Stimulated activated CD4-positive, alpha-beta T cell treated with anti-CD3 and anti-CD28 coated beads, Interleukin-15, amount 100 ng/mL, for 48 hours (primary cell): ENCODE results near the gene MROH7.

Experiments used
- DNase-seq, 2 donors: peaks; one replicate each; pipeline ENCODE4 v3.0.0-alpha.2; 2020; ENCODE audit warnings: low read depth in 2 of 2

Gene MROH7

DNA sequence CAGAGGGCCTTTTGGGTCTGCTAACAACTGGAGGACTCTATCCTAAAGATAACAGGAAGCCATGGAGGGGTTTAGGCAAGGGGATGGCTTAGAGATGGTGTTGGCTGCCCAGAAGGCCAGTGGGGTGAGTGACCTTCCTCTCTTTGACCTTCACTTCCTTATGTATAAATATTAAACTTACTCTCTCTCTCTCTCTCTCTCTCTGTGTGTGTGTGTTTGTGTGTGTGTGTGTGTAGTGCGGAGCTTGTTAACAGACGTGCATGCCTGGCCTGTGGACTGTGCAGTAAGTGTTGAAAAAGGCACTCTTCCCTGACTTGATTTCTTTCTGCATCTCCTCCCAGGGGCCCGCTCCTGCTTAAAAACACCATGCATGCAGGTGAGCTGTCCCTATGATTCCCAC, 10.0 kb downstream of the MROH7 start:
- DNase-seq: no peak

DNA sequence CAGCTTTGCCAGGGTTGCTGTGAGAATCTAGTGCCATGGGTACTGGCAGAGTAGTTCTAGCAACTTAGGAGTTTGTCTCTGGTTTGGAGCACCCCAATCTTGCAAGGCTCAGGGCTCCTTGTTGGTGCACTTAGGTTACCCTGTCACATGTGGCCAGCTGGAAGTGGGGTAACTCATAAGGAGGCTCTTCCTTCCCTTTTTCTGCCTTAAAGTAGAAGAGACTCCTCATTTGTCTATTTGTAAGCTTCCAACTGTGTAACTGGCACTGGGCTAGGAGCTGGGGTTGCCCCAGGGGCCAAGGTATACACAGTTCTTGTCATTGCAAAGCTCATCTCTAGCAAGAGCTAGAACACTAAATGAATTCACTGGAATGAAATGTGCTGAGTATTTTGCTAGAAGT, 10.6 kb downstream of the MROH7 start:
- no peak for DNase-seq

DNA sequence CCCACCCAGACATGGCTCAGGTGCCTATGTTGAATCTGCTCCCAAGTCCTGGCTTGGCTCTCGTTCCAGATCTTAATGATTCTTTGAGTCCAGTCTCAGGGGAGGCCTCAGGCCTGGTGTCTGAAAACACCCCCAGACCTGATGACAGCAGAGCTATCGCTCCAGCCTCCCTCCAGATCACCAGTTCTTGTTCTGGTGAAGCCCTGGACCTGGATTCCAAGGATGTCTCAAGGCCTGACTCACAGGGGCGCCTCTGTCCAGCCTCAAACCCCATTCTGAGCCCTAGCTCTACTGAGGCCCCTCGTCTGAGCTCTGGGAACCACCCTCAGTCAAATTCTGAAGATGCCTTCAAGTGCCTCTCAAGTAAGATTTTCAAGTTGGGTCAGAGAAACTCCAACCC, 11.4 kb downstream of the MROH7 start:
- DNase-seq: no peak

DNA sequence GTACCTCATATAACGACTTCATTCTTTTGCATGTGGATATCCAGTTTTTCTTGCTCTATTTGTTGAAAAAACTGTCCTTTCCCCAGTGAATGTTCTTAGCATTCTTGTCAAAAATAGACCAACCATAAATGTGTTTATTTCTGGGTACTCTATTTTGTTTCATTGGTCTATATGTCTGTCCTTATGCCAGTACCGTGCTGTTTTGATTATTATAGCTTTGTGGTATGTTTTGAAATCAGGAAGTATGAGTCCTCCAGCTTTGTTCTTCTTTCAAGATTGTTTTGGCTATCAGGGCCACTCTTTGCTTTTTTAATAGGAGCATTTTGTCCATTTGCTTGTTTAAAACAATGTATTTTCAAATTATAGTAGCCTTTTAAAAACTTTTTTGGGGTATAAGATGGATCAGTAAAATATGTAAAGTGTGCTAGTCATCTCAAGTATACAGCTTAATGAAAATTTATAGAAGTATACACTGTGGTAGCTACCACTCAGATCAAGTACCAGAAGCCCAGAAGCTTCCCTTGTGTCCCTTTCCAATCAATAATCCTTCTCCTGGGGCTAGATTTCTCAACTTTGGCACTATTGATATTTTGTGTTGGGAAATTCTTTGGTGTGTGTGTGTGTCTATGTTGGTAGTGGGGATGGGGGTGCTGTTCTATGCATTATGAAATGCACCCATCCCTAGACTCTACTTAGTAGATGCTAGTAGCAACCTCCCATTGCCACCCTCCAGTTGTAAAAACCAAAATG, 16.8 kb downstream of the MROH7 start:
- no peak for DNase-seq

DNA sequence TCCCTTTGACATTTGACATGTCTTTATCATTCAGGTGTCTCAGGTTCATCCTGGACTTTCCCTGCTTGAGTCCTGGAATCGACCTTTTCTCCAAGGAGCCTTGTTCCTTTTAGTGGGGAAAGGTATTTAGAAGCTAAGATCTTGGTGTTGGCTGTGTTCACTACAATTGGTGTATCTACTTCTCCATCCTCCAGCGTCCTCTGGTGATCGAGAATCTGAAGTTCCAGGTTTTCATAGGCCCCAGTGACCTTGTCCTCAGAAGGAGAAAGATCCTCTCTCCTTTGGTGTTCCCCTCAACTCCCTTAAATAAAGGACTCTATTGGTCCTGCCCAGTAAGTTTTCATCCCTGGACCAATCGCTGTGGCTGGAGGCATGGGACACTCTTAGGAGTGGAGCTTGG, 22.1 kb downstream of the MROH7 start:
- DNase-seq: no peak

DNA sequence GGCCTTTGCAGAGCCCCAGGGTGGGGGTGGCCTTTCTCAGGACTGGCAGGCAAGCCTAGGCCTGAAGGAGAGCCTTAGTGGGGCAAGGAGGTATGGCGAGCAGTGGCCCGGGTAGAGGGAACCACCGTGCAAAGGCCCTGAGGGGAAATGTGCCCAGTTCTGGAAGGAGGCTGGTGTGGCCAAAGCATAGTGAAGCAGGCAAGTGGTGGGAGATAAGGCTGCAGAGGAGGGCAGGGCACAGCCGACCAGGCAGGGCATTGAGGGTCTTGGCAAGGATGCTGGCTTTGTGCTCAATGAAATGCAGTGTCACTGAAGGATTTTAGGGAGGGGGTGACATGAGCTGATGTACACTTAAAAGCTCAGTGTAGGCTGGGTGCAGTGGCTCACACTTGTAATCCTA, 22.8 kb downstream of the MROH7 start:
- DNase-seq: no peak

DNA sequence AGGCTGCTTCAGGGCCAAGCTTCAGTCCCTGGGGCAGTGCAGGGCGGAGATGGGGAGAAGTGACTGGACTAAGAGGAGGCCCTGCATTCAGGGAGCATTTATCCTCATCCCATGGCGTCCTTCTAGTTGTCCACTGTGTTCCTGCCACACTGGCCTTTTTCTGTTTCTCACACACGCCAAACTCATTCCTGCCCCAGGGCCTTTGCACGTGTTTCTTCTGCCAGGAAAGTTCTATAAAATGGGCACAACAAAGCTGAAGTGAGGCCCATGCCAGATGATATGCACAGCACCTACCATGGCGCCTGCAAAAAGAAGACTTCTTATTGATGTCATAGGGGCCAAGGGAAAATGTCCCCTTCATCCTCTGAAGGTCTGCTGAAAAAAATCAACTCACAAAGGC, 24.3 kb downstream of the MROH7 start:
- no peak for DNase-seq

DNA sequence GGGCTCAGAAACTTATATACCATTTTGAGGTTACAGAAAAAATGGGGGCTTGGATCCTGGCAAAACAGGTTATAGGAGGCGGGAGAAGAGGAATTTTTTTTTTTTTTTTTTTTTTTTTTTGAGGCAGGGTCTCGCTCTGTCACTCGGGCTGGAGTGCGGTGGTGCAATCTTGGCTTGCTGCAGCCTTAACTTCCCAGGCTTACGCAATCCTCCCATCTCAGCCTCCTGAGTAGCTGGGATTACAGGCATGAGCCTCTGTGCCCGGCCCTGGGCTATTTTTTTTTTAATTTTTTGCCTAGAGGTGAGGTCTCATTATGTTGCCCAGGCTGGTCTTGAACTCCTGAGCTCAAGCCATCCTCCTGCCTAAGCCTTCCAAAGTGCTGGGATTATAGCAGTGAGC, 24.7 kb downstream of the MROH7 start:
- no peak for DNase-seq

DNA sequence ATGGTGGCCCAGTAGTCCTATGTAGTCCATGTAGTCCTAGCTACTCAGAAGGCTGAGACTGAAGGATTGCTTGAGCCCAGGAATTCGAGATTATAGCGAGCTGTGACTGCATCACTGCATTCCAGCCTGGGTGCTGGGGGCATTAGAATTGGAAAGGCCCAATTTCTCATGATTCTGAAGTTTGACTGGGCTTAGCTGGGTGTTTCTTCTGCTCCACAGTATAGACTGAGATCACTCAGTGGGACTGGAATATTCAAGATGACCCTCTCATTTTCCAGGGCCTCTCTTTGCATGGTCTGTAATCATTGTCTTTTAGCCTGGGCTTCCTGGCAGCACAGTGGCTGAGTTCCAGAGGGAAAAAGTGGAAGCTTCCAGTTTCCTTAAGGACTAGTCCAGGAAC, 26.2 kb downstream of the MROH7 start:
- DNase-seq: no peak

DNA sequence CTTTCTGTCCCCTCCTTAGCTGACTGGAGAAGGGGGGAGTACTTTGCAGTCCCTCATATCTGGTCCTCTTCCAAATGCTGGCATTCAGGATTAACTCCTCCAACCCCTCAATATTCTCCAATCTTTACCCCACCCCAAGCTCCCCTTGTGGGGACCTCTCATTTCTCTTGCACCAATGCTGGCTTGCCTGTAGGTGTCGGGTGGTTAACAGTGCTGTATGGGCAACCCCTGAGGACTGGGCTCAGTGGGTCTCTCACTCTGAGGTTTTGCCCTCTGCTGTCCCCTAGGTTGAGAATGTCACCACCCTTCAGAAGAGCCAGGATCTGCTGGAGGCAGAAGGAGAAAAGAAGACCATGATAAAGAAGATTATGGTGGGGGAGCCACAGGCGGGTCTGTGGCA, 27.0 kb downstream of the MROH7 start:
- DNase-seq: no peak

DNA sequence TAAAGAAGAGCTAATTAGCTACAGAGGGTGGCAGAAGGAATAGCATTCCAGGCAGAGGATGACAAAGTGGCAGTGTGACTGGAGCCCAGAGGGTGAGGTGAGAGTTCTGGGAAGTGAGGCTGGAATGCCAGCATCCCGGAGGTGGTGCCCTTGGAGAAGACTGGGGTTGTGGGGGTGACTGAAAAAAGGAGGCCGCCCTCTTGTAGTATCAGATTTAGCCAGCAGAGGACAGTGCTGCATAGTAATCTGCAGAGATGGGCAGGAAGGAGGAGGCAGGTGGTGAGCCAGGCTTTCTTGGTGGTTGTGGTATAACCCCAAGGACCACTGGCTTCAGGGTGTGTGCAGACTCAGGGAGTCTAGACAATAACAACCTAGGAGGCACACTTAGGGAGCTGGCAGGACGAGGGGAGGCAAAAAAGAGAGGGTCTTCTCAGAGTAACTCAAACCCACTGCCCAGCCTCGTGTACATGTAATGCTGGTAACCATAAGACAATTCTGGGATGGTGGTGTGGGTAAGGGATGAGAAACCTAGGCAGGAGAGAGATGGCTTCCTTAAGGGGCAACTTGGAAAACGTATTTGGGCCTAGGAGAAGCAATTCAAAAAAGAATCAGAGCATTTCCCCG, 30.5 kb downstream of the MROH7 start:
- peak; percentile 54 to 67 for DNase-seq

DNA sequence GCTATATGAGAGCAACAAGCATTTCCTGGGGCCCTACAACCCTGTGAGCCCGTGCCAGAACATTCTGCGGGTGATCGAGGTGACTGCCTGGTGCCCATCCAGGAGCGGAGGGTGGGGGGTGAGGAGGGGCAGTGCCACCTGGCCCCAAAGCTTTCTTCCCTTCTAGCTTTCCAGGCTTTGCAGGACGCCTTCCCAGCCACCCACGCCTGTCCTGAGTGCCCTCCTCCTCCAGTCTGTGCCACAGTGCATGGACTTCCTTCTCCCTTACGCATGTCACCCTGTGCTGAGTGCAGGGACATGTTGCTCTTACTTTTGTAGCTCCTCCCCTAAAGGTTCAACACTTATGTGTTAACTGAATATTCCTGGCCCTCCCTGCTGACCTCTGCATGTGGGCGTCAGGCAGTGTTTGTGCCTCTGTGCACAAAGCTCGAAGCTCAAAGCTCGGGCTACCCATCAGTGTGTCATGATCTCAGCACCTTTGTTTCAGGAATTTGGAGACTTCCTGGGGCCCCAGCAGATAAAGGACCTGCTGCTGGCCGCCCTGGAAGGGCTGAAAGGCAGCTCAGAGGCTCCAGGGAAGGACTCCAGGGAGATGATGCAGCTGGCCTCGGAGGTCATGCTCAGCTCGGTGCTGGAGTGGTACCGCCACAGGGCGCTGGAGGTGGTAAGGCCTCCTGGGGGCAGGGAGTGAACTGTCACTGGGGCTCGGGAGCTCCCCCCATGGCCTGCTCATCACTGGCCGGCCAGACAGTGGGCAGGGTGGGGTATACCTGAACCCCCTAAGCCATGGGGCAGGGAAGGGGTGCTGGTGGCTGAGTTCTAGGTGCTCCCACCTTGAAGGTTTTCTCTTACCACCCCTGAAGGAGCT, 37.4 kb downstream of the MROH7 start:
- no peak for DNase-seq

DNA sequence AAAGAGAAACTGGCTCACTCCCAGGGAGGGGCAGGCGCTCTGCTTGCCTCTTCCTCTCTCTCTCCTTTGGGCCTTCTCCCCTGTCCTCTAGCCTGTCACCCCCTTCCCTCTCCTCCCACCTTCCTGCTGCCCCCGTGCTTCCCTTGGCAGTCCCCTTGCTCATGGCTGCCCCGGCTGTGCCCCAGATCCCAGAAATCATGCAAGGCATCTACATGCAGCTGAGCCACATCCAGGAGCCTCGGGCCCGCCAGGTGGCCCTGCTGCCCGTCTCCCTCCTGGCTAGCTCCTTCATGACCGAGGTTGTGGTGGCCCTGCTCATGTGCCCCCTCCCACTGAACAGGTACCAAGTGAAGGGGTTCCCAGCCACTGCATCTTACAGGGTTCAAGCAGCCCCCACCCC, 38.1 kb downstream of the MROH7 start:
- no peak for DNase-seq

DNA sequence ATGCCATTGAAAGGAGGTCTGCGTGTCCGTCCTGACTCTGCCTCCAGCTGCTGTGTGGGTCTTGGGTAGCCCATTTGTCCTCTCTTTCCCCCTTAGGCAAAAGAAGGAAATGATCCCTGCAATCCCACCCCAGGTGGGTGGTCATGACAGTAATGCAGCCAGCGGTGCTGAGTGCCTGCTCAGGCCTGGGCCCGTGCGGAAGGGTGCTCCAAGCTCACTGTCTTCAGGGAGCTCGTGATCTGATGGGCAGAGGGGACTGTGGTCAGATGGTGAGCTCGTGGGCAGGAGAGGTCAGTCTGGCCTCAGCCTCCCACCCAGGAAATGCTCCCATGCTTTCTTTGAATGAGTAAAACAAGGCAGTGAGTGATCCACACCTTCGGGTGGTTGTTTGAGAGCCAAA, 38.8 kb downstream of the MROH7 start:
- DNase-seq: no peak

DNA sequence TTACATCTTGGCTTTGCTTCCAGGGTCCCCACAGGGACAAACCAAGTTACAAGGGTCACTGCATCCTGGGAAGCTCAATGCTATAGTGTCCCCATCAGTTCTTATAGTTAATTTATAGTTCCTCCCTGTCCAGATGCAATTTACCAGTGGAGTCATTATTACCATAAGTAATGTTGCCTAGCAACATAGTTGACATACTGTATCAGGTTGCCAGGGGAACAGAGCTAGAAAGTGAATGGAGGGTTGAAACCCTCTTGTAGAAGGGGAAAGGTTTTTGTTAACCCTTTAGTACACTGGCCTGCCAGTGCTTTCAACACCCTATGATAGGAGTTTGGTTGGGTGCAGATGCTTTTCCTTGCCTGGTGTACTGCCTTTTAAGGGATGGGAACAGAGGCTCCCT, 39.8 kb downstream of the MROH7 start:
- DNase-seq: no peak

DNA sequence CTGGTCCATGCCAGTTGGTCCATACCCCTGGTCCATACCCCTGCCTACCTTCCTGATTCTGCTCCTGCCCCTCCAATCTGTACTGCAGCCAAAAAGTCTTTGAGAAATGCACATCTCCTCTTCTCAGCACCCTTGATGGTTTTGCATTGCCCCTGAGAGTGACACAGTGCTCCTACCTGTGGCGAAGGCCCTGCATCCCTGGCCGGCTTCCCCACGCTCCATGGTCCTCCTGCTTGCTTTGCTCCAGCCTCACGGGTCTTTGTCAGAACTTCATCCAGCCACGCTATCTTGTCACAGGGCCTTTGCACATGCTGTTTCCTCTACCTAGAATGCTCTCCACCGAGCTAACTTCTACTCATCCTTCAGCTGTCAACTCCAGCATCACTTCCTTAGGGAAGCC, 41.9 kb downstream of the MROH7 start:
- DNase-seq: no peak

DNA sequence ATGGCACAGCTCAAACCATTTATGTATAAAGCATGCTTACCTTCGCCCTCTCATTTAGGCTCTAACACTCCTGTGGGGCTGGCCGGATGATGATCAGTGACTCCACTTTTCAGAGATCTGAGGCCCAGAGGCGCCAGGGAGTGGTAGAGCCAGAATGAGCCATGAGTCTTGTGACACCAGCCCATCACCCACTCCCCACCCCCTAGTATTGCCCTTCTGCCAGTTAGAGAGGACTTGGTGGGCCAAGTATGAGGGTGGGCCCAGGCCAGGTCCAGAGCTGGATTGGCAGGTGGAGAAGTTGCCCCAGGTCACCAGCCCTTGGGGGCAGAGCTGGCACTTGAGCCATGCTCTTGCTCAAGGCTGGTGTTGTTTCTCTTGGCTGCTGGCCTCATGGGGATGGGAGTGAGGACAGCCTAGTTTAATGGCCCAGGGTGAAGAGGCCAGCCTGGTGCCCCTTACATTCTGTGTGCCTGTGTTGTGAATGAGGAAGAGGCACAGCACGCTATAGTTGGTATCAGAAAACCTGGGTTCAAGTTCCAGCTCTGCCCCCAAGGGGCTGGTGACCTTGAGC, 43.8 kb downstream of the MROH7 start:
- DNase-seq: no peak

DNA sequence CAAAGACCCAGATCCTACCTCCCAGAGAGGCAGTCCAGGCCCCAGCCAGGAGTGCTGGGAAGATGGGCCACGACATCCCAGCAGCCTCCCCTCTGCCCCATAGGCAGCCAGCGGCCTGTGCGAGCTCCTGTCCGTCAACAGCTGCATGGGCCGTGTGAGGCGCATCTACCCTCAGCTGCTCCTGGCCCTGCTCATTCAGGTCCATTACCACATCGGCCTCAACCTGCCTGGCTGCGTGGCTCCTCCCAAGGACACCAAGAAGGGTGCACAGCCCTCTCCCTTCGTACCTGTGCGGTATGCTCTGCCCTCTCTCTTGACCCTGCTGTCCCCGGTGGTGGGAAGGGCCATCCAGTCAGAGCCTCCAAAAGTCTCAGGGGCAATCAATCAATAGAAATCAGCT, 44.6 kb downstream of the MROH7 start:
- no peak for DNase-seq

DNA sequence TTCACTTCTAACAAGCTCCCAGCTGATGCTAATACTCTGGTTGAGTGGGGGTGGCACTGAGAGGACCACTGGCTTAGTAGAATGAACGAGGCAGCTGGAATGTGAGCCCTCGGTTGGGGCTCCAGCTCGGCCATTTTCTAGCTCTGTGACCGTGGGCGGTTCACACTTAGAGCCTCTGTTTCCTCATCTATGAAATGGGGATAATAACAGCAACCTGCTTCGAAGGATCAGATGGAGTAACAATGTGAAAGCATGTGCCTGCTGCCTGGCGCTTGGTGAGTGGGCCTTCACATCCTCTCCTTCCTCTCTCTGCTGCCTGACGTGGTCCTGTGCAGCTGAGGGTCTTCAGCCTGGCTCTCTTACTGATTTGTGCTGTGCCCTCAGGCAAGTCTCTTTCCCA, 53.2 kb downstream of the MROH7 start:
- DNase-seq: no peak

DNA sequence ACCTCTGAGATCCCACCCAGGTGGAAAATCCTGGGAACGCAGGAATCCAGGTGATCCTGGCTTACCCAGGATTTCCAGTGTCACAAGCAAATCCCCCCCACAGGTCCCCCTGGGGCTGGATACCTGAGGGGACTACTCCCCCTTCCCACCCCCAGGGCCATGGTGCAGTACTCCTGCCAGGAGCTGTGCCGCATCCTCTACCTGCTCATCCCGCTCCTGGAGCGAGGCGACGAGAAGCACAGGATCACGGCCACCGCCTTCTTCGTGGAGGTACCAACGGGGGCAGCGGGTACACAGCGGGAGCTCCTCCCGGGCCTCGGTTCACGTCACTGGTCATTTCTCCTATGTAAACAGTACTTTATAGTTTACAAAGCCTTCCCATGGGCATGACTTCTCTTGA, 53.6 kb downstream of the MROH7 start:
- DNase-seq: no peak

DNA sequence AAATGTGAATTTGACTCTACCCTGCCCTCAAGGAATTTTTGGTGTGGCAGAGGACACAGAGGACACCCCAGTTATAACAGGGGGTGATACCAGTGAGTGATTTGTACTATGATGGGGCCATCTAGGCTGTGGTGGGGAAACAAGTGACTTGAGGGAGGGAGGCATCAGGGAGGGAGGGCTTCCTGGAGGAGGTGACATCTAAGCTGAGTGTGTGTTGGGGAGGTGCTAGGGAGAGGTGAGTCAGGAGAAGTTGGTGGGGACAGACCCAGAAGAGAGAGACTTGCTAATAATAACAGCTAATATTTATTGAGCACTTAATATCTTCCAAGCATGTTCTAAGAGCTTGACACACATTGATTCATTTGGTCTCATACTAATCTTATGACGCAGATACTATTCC, 54.2 kb downstream of the MROH7 start:
- DNase-seq: no peak

DNA sequence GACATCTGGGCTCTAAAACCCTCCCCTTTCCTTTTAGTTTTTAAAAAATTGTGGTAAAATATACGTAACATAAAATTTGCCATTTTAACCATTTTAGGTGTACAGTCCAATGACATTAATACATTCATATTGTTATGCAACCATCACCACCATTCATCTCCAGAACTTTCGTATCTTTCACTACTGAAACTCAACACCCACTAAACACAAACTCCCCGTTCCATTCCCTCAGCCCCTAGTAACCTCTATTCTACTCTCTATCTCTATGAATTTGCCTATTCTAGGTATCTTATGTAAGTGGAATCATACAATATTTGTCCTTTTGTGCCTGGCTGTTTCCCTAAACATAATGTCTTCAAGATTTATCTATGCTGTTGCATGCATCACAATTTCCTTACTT, 54.7 kb downstream of the MROH7 start:
- DNase-seq: no peak

DNA sequence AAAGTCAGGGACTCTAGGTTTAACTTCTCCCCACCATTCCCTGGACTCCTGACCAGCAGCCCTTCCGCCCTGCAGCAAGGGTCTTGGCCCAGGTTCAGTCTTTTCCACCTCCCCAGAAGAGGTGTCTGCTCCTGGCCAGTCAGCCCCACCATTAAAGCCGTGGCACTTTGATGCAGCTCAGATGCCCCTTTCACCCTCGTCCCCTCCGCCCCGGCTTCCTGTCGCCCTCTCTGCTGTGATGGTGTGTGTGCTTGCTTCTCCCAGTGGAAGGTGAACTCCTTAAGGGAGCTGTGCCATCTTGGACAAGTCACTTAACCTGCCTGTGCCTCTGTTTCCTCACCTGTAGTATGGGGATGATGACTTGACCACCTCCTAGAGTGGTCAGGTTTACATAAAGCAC, 56.3 kb downstream of the MROH7 start:
- no peak for DNase-seq
